ENCODE data around the gene IFT27.
"Not testable (repeated sequence)": the region's sequence is repeated elsewhere in the genome, so short reads cannot be mapped to it uniquely, and the experiment has no call there.

IFT27 gene

DNA sequence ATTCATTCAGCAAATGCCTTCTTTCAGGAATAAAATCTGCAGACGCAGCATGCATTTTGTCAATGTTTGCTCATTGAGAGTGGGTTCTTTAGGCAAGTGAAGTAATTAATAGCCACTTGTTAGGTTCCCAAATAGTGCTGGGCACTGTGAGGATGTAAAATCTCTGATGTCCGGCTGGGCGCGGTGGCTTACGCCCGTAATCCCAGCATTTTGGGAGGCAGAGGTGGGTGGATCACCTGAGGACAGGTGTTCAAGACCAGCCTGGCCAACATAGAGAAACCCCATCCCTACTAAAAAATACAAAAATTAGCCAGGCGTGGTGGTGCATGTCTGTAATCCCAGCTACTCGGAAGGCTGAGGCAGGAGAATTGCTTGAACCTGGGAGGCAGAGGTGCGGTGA is 21.0 kb downstream of the IFT27 start:
- DNase-seq (ENCODE audit: low spot score); H3K4me3 Mint-ChIP-seq; H3K27me3 Mint-ChIP-seq (ENCODE audit: low read depth); H3K36me3 Mint-ChIP-seq (ENCODE audit: low read depth); H3K9me3 Mint-ChIP-seq; H3K27ac Mint-ChIP-seq; H3K4me1 Mint-ChIP-seq (ENCODE audit: low read depth): not testable (repeated sequence)

DNA sequence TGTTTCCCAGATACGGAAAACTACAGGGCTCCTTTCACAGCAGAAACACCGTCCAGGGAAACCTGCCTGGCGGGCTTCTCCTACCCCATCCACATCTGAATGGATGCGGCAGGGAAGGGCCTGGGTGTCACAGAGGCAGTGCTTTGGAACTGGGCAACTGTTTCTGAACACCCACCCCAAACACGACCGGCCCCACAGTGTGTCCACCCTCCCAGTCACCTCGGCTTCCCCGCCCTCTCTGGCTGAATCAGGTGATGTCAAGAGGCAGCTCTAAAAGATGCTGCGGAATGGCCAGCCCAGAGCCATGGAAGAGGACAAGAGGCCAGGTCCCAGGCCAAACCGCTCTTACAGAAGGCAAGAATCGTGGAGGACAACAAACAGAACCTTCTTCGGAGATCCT is 22.0 kb downstream of the IFT27 start:
- Mint-ChIP-seq H3K27ac (no peak overlapping the region), H3K36me3 (ENCODE audit: low read depth) (no peaks in the 10 kb centered on the region), H3K4me1 (ENCODE audit: low read depth) (no peaks in the 10 kb centered on the region), H3K4me3 (no peak overlapping the region), H3K27me3 (ENCODE audit: low read depth) (peaks cover 4% of the 10 kb centered on the region), H3K9me3 (no peaks in the 10 kb centered on the region)
- DNase-seq (ENCODE audit: low spot score): no peak

DNA sequence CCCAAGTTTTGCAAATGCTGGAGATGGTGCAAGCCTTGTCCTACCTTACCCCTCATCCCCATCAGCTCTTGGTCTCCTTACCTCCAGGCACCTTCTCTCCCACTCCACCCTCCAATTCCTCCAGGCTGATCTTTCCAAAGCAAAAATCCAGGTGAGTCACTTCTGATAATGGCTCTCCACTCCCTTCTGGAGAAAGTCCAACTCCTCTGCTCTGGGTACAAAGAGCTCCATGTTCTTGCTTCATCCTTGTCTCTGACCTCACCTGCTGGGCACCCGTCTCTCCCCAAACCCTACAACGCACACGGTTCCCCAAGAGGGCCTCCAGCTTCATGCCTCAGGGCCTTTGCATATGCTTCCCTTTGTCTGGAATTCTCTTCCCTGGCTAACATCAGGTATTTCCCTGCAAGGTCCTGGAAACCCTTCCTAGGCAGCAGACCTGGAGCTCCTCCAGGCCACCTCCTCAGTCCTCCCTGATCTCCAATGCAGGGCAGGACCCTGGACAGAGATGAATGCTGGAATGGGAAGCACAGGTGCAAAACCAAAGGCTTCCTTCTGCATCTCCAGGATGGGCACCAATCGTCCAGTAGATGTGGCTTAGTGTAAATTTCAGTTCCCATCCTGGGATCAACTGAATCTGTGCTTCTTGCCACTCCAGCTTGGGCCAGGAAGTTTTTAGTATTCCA is 22.7 kb downstream of the IFT27 start:
- peaks cover 4% of the 10 kb centered on the region for H3K27me3 Mint-ChIP-seq (ENCODE audit: low read depth)
- DNase-seq (ENCODE audit: low spot score): no peak

DNA sequence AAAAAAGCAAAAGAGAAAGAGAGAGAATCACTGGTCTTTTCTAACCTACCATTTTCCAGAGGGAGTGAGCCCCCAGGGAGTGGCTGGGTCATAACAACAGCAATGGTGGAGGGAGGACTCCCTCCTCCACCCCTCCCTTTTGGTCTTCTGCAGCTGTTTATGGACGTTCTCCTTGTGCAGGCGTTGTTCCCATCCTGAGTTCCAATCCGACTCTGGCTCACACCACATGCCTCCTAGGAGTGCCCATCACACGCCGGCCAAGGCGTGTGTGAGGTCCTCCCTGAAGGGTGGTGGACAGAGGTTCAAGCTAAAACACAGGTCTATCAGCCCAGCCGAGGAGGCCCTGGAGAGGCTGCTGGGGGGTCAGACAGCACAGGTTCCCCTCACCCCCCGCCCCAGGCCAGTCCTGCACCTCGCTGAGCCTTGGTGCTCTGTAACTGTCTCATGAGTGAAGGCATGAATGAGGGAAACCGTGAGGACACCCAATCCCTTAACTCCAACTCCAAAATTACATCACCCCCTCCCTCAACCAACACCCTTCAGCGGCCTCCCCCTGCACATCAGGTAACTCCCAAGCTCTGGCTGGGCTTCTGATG is 29.4 kb downstream of the IFT27 start:
- no peak overlapping the region for H3K27ac Mint-ChIP-seq

More for the DNA sequence above, 22.7 kb downstream of the IFT27 start:
- no peak overlapping the region for H3K4me3 Mint-ChIP-seq
- no peaks in the 10 kb centered on the region for H3K4me1 Mint-ChIP-seq (ENCODE audit: low read depth)
- no peaks in the 10 kb centered on the region for H3K9me3 Mint-ChIP-seq
- H3K27ac Mint-ChIP-seq: no peak overlapping the region
- H3K36me3 Mint-ChIP-seq (ENCODE audit: low read depth): no peaks in the 10 kb centered on the region

DNA sequence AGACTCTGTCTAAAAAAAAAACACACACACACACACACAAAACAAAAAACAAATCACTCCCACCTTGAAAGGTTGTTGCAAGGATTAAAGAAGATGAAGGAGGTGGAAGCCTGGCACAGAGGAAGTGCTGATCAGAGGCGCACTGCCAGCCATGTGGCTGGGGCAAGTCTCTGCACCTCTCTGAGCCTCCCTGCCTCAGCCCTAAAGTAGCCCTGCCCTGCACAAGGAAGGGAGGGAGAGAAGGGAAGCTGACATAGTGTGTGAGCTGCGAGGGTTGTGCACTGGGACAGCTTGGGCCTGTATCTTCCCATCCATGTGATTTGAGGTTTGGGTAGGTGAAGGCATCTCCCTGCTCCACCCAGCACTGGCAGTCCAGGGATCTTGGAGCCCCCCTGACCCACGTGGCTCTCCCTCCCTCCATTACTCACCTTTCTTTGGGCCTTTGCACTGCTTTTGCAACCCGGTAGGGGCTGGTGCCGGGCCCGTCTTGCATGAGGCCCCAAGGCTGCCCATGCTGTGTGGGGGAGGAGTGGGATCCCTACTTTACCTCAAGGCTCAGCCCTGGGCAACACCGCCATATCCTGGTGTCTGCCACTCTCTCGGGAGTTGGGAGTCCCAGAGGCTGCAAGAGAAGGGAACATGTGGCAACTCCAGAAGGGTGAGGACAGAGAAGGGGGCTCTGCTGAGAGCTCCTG is 30.5 kb downstream of the IFT27 start:
- H3K36me3 Mint-ChIP-seq (ENCODE audit: low read depth): no peaks in the 10 kb centered on the region
- H3K9me3 Mint-ChIP-seq: no peaks in the 10 kb centered on the region
- no peak for DNase-seq (ENCODE audit: low spot score)
- no peaks in the 10 kb centered on the region for H3K4me1 Mint-ChIP-seq (ENCODE audit: low read depth)
- H3K4me3 Mint-ChIP-seq: no peak overlapping the region
- no peaks in the 10 kb centered on the region for H3K27me3 Mint-ChIP-seq (ENCODE audit: low read depth)
- H3K27ac Mint-ChIP-seq: no peak overlapping the region

More for the DNA sequence above, 29.4 kb downstream of the IFT27 start:
- no peak for DNase-seq (ENCODE audit: low spot score)
- no peaks in the 10 kb centered on the region for H3K4me1 Mint-ChIP-seq (ENCODE audit: low read depth)
- no peaks in the 10 kb centered on the region for H3K27me3 Mint-ChIP-seq (ENCODE audit: low read depth)
- H3K4me3 Mint-ChIP-seq: no peak overlapping the region
- H3K36me3 Mint-ChIP-seq (ENCODE audit: low read depth): no peaks in the 10 kb centered on the region
- no peaks in the 10 kb centered on the region for H3K9me3 Mint-ChIP-seq

DNA sequence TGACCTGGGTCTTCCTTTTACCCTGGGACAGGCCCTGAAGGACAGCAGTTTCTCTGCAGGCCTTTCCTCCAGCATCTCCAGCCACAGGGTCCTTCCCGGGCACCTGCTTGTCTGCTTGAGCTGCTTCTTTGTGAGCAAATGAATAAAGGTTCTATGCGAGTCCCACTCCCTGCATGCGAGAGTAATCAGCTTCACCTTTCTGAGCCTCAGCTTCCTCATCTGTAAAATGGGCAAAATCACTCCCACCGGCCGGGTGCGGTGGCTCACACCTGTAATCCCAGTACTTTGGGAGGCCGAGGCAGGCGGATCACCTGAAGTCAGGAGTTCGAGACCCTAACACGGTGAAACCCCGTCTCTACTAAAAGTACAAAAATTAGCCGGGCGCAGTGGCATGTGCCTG is 31.1 kb downstream of the IFT27 start:
- no peaks in the 10 kb centered on the region for H3K27me3 Mint-ChIP-seq (ENCODE audit: low read depth)
- H3K4me1 Mint-ChIP-seq (ENCODE audit: low read depth): no peaks in the 10 kb centered on the region
- no peaks in the 10 kb centered on the region for H3K9me3 Mint-ChIP-seq
- H3K27ac Mint-ChIP-seq: no peak overlapping the region
- no peaks in the 10 kb centered on the region for H3K36me3 Mint-ChIP-seq (ENCODE audit: low read depth)
- no peak for DNase-seq (ENCODE audit: low spot score)
- H3K4me3 Mint-ChIP-seq: no peak overlapping the region

DNA sequence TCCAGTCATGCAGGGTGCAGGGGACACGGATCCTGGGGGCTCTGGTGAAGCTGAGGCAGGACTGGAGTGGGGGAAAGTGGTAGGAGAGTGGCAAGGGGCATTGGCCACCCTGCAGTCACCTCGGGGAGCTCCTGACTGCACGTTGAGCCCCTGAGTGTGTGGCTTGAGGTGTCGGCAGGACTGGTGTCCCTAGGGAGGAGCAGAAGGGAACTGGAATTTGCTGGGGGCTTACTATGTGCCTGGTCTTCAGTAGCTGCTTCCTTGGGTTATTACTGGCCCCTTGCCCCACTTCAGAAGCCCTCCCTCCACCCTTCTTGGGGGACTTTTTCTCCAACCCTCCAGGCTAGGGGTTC is 31.5 kb downstream of the IFT27 start:
- H3K9me3 Mint-ChIP-seq: no peaks in the 10 kb centered on the region
- H3K27me3 Mint-ChIP-seq (ENCODE audit: low read depth): no peaks in the 10 kb centered on the region
- H3K4me3 Mint-ChIP-seq: no peak overlapping the region
- no peaks in the 10 kb centered on the region for H3K4me1 Mint-ChIP-seq (ENCODE audit: low read depth)
- no peak overlapping the region for H3K27ac Mint-ChIP-seq
- no peaks in the 10 kb centered on the region for H3K36me3 Mint-ChIP-seq (ENCODE audit: low read depth)
- no peak for DNase-seq (ENCODE audit: low spot score)

DNA sequence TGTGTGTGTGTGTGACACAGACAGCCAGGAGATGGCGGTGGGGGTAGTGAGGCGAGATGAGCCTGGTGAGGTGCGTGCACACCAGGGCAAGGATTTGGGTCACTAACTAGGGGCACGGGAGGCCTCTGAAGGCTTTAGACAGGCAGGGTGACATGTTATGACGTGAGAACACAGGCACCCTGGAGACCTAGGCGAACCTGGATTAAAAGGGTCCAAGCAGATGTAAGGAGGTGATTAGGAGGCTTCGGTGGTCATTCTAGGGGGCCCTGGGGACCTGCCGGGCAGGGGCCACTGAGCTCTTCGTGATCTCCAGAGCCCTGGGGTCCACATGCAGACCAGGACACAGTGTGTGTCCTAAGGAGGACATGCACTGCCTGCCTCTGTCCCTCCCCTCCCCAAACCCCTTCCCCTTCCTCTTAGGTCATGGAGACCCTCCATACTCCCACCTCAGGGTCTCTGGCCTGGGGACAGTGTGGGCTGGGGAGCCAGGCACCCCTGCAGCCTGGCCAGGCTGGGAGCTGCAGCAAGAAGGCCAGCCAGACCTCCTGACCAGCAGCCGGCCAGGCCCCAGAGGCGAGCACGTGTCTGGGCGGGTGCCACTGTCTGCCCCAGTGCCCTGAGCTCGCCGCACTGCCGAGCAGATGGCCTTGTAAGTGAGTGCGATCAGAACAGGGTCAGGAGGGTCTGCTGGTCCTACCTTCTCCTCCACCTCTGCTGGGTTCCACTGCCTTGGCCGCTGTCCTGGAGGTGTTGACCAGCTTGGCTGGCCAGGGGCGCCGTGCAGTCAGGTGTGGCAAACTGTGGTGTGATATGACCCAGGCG is 32.1 kb downstream of the IFT27 start:
- Mint-ChIP-seq H3K27me3 (ENCODE audit: low read depth) (no peaks in the 10 kb centered on the region), H3K4me1 (ENCODE audit: low read depth) (no peaks in the 10 kb centered on the region), H3K36me3 (ENCODE audit: low read depth) (no peaks in the 10 kb centered on the region), H3K4me3 (no peak overlapping the region), H3K9me3 (no peaks in the 10 kb centered on the region), H3K27ac (no peak overlapping the region)
- DNase-seq (ENCODE audit: low spot score): no peak

DNA sequence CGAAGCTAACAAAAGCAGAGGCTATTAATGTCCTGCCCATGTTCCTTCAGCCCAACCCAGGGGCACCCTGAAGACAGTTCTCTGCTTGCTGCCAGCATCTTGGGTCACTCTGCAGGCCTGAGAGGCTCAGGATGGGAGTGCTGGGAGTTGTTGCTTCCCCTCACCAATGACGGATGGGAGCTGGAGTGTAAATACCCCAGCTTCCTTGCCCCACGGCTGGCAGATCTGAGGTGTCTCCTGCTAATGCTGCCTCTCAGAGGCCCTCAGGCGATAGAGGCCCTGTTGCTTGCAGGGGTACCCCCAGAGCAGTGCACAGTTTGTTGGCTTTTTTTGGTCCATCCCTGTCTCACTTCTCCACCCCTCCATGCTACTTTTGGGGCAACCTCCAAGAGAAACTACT is 32.9 kb downstream of the IFT27 start:
- Mint-ChIP-seq H3K9me3 (no peaks in the 10 kb centered on the region), H3K4me1 (ENCODE audit: low read depth) (no peaks in the 10 kb centered on the region), H3K36me3 (ENCODE audit: low read depth) (no peaks in the 10 kb centered on the region), H3K4me3 (no peak overlapping the region), H3K27ac (no peak overlapping the region), H3K27me3 (ENCODE audit: low read depth) (no peaks in the 10 kb centered on the region)
- no peak for DNase-seq (ENCODE audit: low spot score)

DNA sequence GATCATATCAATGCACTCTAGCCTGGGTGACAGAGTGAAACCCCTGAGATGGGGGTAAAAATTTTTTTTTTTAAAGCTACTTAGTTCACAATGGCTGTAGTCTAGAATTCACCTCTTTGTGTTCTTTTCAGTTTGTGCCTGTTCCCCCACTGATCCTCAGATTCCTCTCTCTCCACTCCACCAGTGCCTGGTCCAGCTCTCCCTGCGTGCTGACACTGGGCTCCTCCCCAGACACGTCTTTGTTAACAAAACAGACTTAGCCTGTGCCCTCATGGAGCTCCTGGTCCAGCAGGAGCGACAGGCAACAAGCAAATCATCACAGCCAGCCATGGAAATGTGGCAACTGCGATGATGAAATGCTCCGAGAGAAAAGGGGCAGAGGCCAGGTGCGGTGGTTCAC is 34.0 kb downstream of the IFT27 start:
- Mint-ChIP-seq H3K36me3 (ENCODE audit: low read depth) (no peaks in the 10 kb centered on the region), H3K9me3 (no peaks in the 10 kb centered on the region), H3K4me3 (no peak overlapping the region), H3K27me3 (ENCODE audit: low read depth) (peaks cover 1% of the 10 kb centered on the region), H3K27ac (no peak overlapping the region), H3K4me1 (ENCODE audit: low read depth) (no peaks in the 10 kb centered on the region)
- no peak for DNase-seq (ENCODE audit: low spot score)

DNA sequence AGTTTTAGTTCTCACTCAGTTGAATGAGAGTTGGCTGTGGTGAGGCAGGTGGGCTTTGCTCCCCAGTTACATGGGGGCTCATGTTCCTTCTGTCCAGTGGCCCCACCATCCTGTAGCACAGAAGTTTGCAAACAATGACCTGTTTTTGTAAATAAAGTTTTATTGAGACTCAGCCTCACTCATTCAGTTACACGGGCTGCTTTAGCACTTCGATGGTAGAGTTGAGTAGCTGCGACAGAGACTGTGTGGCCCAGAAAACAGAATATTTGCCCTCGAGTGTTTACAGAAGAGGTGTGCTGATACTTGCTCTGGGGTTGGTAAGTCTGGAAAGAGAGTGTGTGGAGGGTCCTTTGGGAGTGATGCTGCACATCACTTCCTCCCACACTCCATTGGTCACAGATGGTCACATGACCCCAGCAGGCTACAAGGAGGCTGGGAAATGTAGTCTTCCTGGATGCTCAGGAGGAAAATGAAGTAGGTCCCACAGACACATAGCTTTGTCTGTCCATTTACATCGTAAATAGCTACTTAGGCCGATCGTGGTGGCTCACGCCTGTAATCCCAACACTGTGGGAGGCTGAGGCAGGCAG is 34.6 kb downstream of the IFT27 start:
- H3K27ac Mint-ChIP-seq: no peak overlapping the region
- no peaks in the 10 kb centered on the region for H3K9me3 Mint-ChIP-seq
- H3K4me1 Mint-ChIP-seq (ENCODE audit: low read depth): no peaks in the 10 kb centered on the region
- DNase-seq (ENCODE audit: low spot score): no peak
- no peak overlapping the region for H3K4me3 Mint-ChIP-seq
- peaks cover 6% of the 10 kb centered on the region for H3K27me3 Mint-ChIP-seq (ENCODE audit: low read depth)
- no peaks in the 10 kb centered on the region for H3K36me3 Mint-ChIP-seq (ENCODE audit: low read depth)

DNA sequence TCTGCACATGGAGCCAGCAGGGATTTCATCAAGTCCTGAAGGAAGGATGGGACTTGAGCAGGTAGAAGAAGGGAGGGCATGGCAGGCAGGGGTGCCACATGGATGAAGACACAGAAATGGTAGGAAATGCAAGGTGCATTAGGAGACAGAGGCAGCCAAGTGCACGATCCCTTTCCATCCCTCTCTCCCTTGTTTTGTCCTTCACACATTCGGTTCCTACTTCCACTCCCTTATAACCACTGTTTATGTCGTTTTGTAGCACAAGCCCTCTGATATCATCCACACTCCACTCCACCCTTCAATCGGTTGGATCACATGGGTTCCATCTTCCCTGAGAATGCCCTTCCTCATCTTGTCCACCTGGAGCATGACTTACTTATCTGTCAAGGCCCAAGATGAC is 35.2 kb downstream of the IFT27 start:
- H3K27ac Mint-ChIP-seq: no peak overlapping the region
- no peaks in the 10 kb centered on the region for H3K4me1 Mint-ChIP-seq (ENCODE audit: low read depth)
- H3K9me3 Mint-ChIP-seq: no peaks in the 10 kb centered on the region
- no peak overlapping the region for H3K4me3 Mint-ChIP-seq
- no peak for DNase-seq (ENCODE audit: low spot score)
- H3K36me3 Mint-ChIP-seq (ENCODE audit: low read depth): no peaks in the 10 kb centered on the region
- peaks cover 6% of the 10 kb centered on the region for H3K27me3 Mint-ChIP-seq (ENCODE audit: low read depth)

DNA sequence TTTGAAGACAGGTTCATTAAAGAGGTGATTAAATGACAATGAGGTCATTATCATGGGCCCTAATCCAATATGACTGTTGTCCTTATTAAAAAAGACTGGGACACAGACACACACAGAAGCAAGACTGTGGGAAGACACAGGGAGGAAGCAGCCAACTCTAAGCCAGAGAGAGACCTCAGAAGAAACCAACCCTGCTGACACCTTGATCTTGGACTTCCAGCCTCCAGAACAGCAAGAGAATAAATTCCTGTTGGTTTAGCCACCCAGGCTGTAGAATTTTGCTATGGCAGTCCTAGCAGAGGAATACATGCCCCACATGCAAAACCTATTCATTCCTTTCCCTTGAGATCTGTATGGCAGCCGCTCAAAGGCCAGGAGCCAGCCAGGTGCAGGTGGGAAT is 36.7 kb downstream of the IFT27 start:
- Mint-ChIP-seq H3K9me3 (no peaks in the 10 kb centered on the region), H3K36me3 (ENCODE audit: low read depth) (no peaks in the 10 kb centered on the region), H3K27me3 (ENCODE audit: low read depth) (peaks cover 6% of the 10 kb centered on the region), H3K4me3 (no peak overlapping the region), H3K27ac (no peak overlapping the region), H3K4me1 (ENCODE audit: low read depth) (no peaks in the 10 kb centered on the region)
- DNase-seq (ENCODE audit: low spot score): no peak

Measured in T-helper 2 cell treated with Interferon-gamma antibody and Interleukin-4, amounts not matched to agents 5 μg/mL and 100 μg/mL, for 36 hours (primary cell).